ENCODE results near the gene WAS.

The WAS gene

DNA sequence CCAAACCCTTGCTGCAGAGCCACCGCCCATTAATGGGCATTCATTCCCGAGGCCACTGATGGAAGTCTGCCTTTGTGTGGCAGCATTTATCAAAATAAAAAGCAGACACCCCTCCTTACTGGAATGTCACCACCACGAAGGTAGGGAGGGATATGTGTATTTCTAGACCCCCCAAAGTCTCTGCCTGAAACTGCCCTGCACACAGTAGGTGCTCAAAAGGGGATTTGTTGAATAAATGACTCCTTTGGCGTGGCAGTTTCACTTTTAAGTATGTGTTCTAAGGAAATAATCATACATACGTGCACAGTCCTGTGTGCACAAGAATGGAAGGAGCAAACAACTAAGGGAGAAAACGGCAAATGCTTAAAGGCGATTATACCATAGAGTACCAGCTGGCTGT is 54.3 kb downstream of the WAS start:
- FAIRE-seq, result no peak
- DNase-seq (ENCODE audit: insufficient read length, low spot score), result no peak
- TF ChIP-seq POLR2A (IDR thresholded peaks at IDR 0.05; ENCODE audit: low read depth, low read length), result 0 out of 2 replicates have a peak, but pooled peaks have one; percentile 16
